Left lung (tissue), 10 donors: ENCODE measurements around the gene UNKL. TPM values are rescaled to one million over a fixed set of nuclear protein-coding genes. Genes with fewer than 3 reads are reported as not detected.

Experiments
- ATAC-seq: fragments of 200-7000 bp; cut with Tn5 transposase; one replicate; pipeline ENCODE4 v1.9.1; 2020; ENCODE audit warnings: moderate library complexity
- DNase-seq, 4 donors: peaks; one replicate each; pipeline ENCODE4 v3.0.0-alpha.2; 2013 to 2020
- H3K27ac ChIP-seq, 2 donors: fragments of 200-600 bp; sonication (generic) in 1 of 2; one replicate each; pipeline versions ENCODE4 v1.5.0 to v1.8.0; 2020 to 2021
- H3K27me3 ChIP-seq, 2 donors: fragments of 200-600 bp; sonication (generic) in 1 of 2; one replicate each; pipeline versions ENCODE4 v1.5.0 to v1.8.0; 2020 to 2021
- H3K36me3 ChIP-seq, 2 donors: fragments of 200-600 bp; sonication (generic) in 1 of 2; one replicate each; pipeline versions ENCODE4 v1.5.0 to v1.8.0; 2020 to 2021
- H3K4me1 ChIP-seq, 2 donors: fragments of 200-600 bp; one replicate each; pipeline ENCODE4 v1.8.0; 2021
- H3K4me3 ChIP-seq, 2 donors: fragments of 200-600 bp; sonication (generic) in 1 of 2; one replicate each; pipeline versions ENCODE4 v1.5.0 to v1.8.0; 2020 to 2021; ENCODE audit warnings: mild to moderate bottlenecking in 1 of 2
- H3K9me3 ChIP-seq, 2 donors: fragments of 200-600 bp; sonication (generic) in 1 of 2; one replicate each; pipeline versions ENCODE4 v1.5.0 to v1.8.0; 2020 to 2021
- intact Hi-C, 2 donors: fragments of 100-400 bp; cut with DNase I; formaldehyde crosslinking; loops; one replicate each; pipeline versions ENCODE4 v1.11.2 to v1.14.2; 2022
- polyA plus RNA-seq, 6 donors: library from polyadenylated mRNA; unstranded; fragments of 120-200 nt; gene quantifications; one replicate each; pipeline ENCODE4 v1.2.1, GENCODE V29; 2013; ENCODE audit not compliant: insufficient read length in 6 of 6
- total RNA-seq, 2 donors: library from RNA; stranded (reverse); fragmentation: NEBNext Ultra II Directional; extraction: Animal tissue kit (Norgen Biotek cat#: 25700); gene quantifications; one replicate each; pipeline ENCODE4 v1.2.1, GENCODE V29; 2021
- TF ChIP-seq, protein P1 (sequence below), 2 donors: fragments of 200-600 bp; sonication (generic) in 1 of 2; IDR thresholded peaks; one replicate each; pipeline versions ENCODE4 v1.5.0 to v1.8.0; 2021; ENCODE audit warnings: antibody characterized with exemption in 2 of 2
- donor health status: DM: no; HTN: yes; CAD: no.
- donor health status: DM: no; HTN: no; CAD: no.

UNKL gene
- total and polyA plus RNA-seq, 8 donors = 18.9 to 27.3 (median 20.8) TPM

DNA sequence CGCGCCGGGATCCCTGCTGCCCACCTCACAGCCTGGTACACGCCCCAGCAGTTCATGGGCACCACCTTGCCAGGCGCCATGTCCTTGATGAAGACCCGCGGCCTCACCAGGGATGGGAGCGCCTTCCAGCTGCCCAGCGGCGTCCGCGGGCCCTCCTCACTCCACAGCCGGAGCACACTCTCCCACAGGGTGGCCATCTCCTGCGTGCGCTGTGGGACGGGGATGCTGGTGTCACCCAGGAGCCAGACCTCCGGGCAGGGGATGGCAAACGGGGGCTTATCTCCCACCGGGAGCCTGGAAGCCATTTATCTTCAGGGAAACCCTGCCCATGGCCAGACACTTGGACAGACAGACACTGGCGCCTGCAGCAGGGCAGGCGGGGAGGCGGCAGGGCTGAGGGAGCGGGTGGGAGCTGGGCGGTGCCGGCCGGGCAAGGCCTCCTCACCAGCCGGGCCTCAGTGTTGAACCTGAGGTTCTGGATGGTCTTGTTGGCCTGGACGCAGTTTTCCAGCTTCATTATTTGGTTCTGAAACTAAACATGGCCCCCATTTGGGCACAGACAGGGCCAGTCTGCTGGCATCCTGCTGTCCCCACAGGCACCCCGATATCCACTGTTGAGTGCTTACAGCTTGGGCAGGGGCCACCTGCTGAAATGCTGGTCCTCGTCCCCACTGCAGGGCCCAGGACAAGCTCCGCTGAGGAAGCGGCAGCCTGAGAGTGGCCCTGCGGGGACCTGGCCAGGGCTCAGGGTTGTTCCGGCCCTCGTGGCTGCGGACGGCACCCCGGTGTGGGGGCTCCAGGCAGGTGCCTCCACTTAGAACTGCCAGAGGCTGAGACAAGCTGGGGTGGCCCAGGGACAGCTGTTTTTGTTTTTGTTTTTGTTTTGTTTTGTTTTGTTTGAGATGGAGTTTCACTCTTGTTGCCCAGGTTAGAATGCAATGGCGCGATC is 20.4 kb upstream of the UNKL start:
- Histone ChIP-seq H3K4me3 (no peak overlapping the region), H3K27ac (no peak overlapping the region), H3K27me3 (peaks cover 0 to 51% of the 10 kb centered on the region in 2 donors), H3K4me1 (no peaks in the 10 kb centered on the region), H3K9me3 (no peaks in the 10 kb centered on the region), H3K36me3 (no peaks in the 10 kb centered on the region)
- intact Hi-C loops = no loop called here
- DNase-seq = no peak
- no peak for ATAC-seq
- TF ChIP-seq, protein P1, sequence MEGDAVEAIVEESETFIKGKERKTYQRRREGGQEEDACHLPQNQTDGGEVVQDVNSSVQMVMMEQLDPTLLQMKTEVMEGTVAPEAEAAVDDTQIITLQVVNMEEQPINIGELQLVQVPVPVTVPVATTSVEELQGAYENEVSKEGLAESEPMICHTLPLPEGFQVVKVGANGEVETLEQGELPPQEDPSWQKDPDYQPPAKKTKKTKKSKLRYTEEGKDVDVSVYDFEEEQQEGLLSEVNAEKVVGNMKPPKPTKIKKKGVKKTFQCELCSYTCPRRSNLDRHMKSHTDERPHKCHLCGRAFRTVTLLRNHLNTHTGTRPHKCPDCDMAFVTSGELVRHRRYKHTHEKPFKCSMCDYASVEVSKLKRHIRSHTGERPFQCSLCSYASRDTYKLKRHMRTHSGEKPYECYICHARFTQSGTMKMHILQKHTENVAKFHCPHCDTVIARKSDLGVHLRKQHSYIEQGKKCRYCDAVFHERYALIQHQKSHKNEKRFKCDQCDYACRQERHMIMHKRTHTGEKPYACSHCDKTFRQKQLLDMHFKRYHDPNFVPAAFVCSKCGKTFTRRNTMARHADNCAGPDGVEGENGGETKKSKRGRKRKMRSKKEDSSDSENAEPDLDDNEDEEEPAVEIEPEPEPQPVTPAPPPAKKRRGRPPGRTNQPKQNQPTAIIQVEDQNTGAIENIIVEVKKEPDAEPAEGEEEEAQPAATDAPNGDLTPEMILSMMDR (IDR thresholded peaks at IDR 0.05) = no peak

DNA sequence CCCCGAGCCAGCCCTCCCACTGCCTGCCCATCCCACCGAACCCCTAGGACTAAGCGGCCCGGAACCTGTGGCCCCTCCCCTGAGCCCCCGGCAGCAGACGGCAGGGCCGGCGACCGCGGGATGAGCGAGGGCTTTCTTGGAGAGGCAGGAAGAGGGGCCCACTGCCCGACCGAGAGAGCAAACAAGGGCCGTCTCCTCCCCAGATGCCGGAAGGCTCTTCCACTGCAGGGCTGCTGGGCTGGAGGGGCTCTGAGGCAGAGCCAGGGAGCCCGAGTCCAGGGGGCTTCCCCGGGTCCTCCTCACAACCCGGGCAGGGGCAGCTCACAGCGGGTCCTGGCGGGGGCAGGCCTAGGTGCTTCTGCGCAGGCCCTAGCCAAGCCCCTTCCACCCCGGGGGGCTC is 19.3 kb upstream of the UNKL start:
- H3K27me3 ChIP-seq = peaks cover 0 to 61% of the 10 kb centered on the region in 2 donors
- no peaks in the 10 kb centered on the region for H3K36me3 ChIP-seq
- no peak for DNase-seq
- no peak overlapping the region for H3K4me3 ChIP-seq
- no peaks in the 10 kb centered on the region for H3K9me3 ChIP-seq
- intact Hi-C loops = no loop called here
- TF ChIP-seq, protein P1 (IDR thresholded peaks at IDR 0.05) = no peak
- H3K27ac ChIP-seq = no peak overlapping the region
- no peaks in the 10 kb centered on the region for H3K4me1 ChIP-seq
- no peak for ATAC-seq

DNA sequence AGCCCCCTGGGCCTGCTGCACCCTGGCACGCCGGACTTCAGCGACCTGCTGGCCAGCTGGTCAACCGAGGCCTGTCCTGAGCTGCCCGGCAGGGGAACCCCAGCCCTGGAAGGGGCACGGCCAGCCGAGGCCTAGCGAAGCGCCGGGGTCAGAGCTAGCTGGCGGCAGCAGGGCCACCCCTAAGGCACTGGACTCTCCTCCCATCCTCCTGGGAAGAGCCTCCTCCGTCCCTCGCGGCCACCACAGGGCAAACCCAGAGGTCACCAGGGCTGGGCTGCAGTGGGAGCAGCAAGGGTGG is 18.7 kb upstream of the UNKL start:
- H3K4me3 ChIP-seq = peak overlapping the region in 1 of 2 donors; percentile 13
- no peaks in the 10 kb centered on the region for H3K4me1 ChIP-seq
- no peak for DNase-seq
- H3K27me3 ChIP-seq = peaks cover 0 to 61% of the 10 kb centered on the region in 2 donors
- no peak overlapping the region for H3K27ac ChIP-seq
- ATAC-seq = no peak
- TF ChIP-seq, protein P1 (IDR thresholded peaks at IDR 0.05) = no peak
- H3K36me3 ChIP-seq = no peaks in the 10 kb centered on the region
- intact Hi-C loops = no loop called here
- no peaks in the 10 kb centered on the region for H3K9me3 ChIP-seq

DNA sequence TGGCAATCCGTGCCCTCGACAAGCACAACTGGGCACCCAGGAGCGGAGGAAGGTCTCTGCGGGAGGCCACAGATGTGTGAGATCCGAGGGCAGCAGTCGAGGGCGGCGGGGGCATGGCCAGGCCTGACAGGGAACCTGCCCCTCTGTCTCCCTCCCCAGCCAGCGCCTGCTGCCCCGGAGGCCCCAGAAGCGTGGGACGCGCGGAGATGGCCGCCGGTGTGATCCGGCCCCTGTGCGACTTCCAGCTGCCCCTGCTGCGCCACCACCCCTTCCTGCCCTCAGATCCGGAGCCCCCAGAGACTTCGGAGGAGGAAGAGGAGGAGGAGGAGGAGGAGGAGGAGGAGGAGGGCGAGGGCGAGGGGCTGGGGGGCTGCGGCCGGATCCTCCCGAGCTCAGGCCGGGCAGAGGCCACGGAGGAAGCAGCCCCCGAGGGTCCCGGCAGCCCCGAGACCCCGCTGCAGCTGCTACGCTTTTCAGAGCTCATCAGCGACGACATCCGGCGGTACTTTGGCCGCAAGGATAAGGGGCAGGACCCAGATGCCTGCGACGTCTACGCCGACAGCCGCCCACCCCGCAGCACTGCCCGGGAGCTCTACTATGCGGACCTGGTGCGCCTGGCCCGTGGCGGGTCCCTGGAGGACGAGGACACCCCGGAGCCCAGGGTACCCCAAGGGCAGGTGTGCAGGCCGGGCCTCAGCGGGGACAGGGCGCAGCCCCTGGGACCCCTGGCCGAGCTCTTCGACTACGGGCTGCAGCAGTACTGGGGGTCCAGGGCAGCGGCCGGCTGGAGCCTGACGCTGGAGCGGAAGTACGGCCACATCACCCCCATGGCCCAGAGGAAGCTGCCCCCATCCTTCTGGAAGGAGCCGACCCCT is 18.1 kb upstream of the UNKL start:
- TF ChIP-seq, protein P1 (IDR thresholded peaks at IDR 0.05) = no peak
- DNase-seq = no peak
- H3K27ac ChIP-seq = no peak overlapping the region
- peaks cover 0 to 63% of the 10 kb centered on the region in 2 donors for H3K27me3 ChIP-seq
- H3K4me1 ChIP-seq = no peaks in the 10 kb centered on the region
- peak overlapping the region in 1 of 2 donors; percentile 13 for H3K4me3 ChIP-seq
- intact Hi-C loops = no loop called here
- no peak for ATAC-seq
- H3K9me3 ChIP-seq = no peaks in the 10 kb centered on the region
- H3K36me3 ChIP-seq = no peaks in the 10 kb centered on the region
